Measurements from ENCODE around the gene DKKL1. TPM values are rescaled to one million over a fixed set of nuclear protein-coding genes. Genes with fewer than 3 reads are reported as not detected.

Gene DKKL1
- polyA plus RNA-seq, 1 of the 3 experiments (the other 2 are of a cell fraction) = 0.36 TPM

DNA sequence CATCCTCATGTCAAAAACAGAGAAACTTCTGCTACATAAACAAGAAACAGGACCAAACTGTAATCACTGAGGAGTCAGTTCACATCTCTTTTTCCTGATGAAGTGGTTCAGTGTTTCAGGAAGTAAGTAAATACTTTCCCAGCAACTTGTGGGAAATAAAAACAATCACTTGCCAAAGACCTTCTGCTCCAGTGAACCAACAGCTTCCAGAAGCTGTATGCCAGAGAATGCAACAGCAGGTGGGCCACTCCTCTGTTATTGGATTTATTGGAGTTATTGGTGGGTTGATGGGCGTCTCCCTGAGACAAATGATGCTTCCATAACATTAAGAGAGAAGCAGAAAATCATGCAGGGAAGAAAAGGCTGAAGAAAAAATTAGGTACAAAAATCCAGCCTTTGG, 48.6 kb upstream of the DKKL1 start:
- Histone ChIP-seq H3K27ac (ENCODE audit: low read depth in 2 of 2, low read length in 1 of 2) (no peak overlapping the region), H3K27me3 (ENCODE audit: insufficient read depth) (no peaks in the 10 kb centered on the region), H3K9me3 (peaks cover 10% of the 10 kb centered on the region), H3K9ac (no peak overlapping the region), H3K9me2 (no peaks in the 10 kb centered on the region), H3F3A (replicated peaks; ENCODE audit: insufficient read depth) (no peaks in the 10 kb centered on the region), H2AFZ (ENCODE audit: low read depth) (no peak overlapping the region), H4K20me1 (ENCODE audit: insufficient read depth) (no peaks in the 10 kb centered on the region), H3K4me3 (ENCODE audit: low read depth in 2 of 2, low read length in 1 of 2) (no peak overlapping the region), H3K36me3 (replicated peaks in 1 of 2; ENCODE audit: control insufficient read depth in 1 of 2, insufficient read depth in 2 of 2, low read length in 1 of 2) (peaks cover 0 to 20% of the 10 kb centered on the region in 2 experiments), H3K4me2 (no peak overlapping the region), H3K4me1 (ENCODE audit: control insufficient read depth in 1 of 2, insufficient read depth in 2 of 2, low read depth in 1 of 2, low read length in 1 of 2) (no peaks in the 10 kb centered on the region), H3K79me2 (ENCODE audit: insufficient read depth) (no peaks in the 10 kb centered on the region)
- WGBS (ENCODE audit: low lambda C conversion rate) = 32% methylated on average over 1 of the region's 1 CpG
- POLR2A ChIA-PET = no interaction called here
- no peak for DNase-seq
- no peak for TF ChIP-seq RAD21 (IDR thresholded peaks at IDR 0.05; ENCODE audit: low read length)
- no peak for TF ChIP-seq RCOR1 (IDR thresholded peaks at IDR 0.05; ENCODE audit: low read length)
- no peak for TF ChIP-seq JUND (IDR thresholded peaks at IDR 0.05)
- no peak for TF ChIP-seq GATA2 (CRISPR knock-in tag; IDR thresholded peaks at IDR 0.05)
- TF ChIP-seq ZBTB33 (IDR thresholded peaks at IDR 0.05; ENCODE audit: borderline replicate concordance, low read depth) = no peak
- TF ChIP-seq POLR2AphosphoS5 (IDR thresholded peaks at IDR 0.05; ENCODE audit: low read depth, low read length) = no peak
- no peak for TF ChIP-seq MEF2A (IDR thresholded peaks at IDR 0.05; ENCODE audit: borderline replicate concordance, low read depth)
- TF ChIP-seq, protein P1, sequence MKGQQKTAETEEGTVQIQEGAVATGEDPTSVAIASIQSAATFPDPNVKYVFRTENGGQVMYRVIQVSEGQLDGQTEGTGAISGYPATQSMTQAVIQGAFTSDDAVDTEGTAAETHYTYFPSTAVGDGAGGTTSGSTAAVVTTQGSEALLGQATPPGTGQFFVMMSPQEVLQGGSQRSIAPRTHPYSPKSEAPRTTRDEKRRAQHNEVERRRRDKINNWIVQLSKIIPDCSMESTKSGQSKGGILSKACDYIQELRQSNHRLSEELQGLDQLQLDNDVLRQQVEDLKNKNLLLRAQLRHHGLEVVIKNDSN (IDR thresholded peaks at IDR 0.05; ENCODE audit: borderline replicate concordance, low read depth) = no peak
- TF ChIP-seq EZH2phosphoT487 (IDR thresholded peaks at IDR 0.05; ENCODE audit: borderline replicate concordance, low read depth) = no peak
- TF ChIP-seq CHD2 (IDR thresholded peaks at IDR 0.05; ENCODE audit: low read length, partially characterized antibody) = no peak
- TF ChIP-seq, protein P2, sequence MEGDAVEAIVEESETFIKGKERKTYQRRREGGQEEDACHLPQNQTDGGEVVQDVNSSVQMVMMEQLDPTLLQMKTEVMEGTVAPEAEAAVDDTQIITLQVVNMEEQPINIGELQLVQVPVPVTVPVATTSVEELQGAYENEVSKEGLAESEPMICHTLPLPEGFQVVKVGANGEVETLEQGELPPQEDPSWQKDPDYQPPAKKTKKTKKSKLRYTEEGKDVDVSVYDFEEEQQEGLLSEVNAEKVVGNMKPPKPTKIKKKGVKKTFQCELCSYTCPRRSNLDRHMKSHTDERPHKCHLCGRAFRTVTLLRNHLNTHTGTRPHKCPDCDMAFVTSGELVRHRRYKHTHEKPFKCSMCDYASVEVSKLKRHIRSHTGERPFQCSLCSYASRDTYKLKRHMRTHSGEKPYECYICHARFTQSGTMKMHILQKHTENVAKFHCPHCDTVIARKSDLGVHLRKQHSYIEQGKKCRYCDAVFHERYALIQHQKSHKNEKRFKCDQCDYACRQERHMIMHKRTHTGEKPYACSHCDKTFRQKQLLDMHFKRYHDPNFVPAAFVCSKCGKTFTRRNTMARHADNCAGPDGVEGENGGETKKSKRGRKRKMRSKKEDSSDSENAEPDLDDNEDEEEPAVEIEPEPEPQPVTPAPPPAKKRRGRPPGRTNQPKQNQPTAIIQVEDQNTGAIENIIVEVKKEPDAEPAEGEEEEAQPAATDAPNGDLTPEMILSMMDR (IDR thresholded peaks at IDR 0.05) = no peak
- TF ChIP-seq SMC3 (IDR thresholded peaks at IDR 0.05; ENCODE audit: low read depth, low read length) = no peak
- TF ChIP-seq FOXJ3 (CRISPR knock-in tag; IDR thresholded peaks at IDR 0.05) = no peak
- TF ChIP-seq USF2 (IDR thresholded peaks at IDR 0.05; ENCODE audit: borderline replicate concordance, low read depth, low read length) = no peak
- no peak for TF ChIP-seq TCF12 (IDR thresholded peaks at IDR 0.05)
- no peak for TF ChIP-seq RXRA (IDR thresholded peaks at IDR 0.05; ENCODE audit: borderline replicate concordance, low read depth)
- no peak for TF ChIP-seq FOSL2 (IDR thresholded peaks at IDR 0.05; ENCODE audit: borderline replicate concordance, low read depth)
- TF ChIP-seq, protein P3, sequence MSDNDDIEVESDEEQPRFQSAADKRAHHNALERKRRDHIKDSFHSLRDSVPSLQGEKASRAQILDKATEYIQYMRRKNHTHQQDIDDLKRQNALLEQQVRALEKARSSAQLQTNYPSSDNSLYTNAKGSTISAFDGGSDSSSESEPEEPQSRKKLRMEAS (IDR thresholded peaks at IDR 0.05; ENCODE audit: low read depth) = no peak
- TF ChIP-seq NRF1 (IDR thresholded peaks at IDR 0.05; ENCODE audit: low read depth, low read length) = no peak
- CTCF ChIA-PET = no interaction called here

All from SK-N-SH (cell line).